ENCODE results near the gene LCE2A. TPM values are rescaled to one million over a fixed set of nuclear protein-coding genes. Genes with fewer than 3 reads are reported as not detected.
"Not testable (repeated sequence)": the region's sequence is repeated elsewhere in the genome, so short reads cannot be mapped to it uniquely, and the experiment has no call there.

LCE2A gene, protein sequence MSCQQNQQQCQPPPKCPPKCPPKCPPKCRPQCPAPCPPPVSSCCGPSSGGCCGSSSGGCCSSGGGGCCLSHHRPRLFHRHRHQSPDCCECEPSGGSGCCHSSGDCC
- not detected for polyA plus RNA-seq (ENCODE audit: insufficient read length)

DNA sequence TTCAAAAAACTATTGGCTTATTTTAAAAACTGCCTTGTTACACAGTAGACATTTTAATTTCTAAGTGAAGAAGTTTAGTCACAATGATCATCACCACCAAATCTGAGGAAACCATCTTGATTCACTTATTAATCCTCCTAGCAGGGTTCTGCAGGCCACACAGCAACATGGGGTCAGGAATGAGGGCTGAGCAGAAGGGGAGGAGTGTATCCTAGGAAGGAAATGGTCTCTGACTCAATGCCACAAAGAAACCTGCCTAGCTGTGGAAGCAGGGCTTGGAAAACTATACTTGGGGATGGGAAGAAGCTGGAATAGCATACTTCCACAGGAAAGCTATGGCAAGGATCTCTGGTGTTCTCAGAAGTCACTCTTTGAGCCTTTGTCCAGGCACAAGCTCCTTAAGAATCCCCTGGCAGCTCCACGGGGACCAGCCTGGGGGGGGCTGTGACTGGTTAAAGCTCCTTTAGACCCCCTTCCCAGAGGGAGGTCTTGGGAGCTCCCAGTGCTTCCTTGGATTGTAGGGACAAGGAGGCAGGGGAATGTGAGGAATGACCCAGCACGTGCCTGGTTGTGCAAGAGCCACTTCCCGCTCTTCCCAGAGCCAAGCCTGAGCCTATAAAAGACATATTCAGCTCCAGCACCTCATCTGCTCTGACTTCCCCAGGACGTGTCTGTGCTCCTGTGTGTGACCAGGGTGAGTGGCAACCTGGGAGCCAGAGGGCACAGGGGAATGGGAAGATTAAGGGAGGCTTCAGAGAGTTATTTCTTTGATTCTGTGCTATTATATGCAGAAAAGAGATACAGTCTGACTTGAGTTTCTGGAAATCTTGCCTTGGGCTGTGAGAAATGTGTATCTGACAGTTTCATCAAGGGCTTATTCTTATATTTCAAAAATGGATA, at the start of gene LCE2A:
TSS of gene LCE2A (plus strand) at position 645 of the 900 bp plus-strand sequence. CDS start 557 bp downstream, outside the sequence.
- DNase-seq, result no peak

GRCh38 chr1:152654110-152654509, 44.0 kb upstream of the LCE2A start:
- peak; percentile 36 for DNase-seq

DNA sequence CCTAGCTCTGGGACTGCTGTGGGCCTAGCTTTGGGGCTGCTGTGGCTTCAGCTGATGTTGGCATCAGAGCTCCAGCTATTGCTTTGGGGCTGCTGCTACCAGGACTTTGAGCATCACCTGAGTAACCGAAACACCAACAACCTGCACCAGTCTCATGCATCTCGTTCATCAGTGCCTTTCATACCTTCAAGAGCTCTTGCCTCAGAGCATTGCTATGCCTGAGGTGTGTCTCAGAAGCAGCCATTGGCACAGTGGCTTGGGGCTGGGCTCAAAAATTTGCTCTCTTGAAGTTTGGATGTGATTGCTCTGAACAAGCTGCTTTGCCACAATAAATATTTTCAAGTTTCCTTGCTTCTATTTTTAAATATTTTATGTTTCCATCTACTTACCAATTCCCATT, 41.7 kb upstream of the LCE2A start:
- DNase-seq, result no peak

DNA sequence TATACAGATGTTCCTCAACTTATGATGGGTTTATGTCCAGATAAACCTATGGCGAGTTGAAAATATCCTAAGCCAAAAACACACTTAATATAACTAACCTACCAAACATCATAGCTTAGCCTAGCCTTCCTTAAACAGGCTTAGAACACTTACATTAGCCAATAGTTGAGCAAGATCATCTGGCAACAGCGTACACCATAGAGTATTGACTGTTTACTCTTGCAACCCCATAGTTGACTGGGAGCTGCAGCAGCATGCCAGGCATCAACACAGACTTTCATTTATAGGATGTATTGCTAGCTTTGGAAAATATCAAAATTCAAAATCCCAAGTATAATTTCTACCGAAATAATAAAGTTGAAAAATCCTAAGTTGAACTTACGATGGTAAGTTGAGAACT, 40.5 kb upstream of the LCE2A start:
- no peak for DNase-seq

DNA sequence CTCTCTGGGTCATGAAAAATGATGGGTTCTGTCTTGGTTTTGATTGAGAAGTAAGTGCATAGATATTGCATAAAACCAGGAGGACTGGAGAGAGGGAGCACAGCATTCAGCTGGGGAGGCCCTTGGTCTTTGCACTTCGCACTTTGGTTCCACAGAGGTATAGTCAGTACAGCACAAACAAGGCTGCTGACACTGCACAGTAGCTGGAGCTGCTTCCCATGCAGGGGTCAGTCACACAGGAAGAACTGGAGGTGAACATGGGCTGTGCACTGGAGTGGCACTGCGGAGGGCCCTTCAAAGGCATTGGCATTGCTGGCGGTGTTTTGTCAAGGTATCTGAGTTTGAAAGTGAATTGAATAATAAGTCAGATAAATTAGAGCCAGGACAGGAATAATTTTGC, 39.5 kb upstream of the LCE2A start:
- no peak for DNase-seq

- no peak for DNase-seq
Observed at GRCh38 chr1:152663098-152663497, 35.0 kb upstream of the LCE2A start, which contains the start of gene LCE2D. Gene LCE2D, plus strand, starts transcription at chr1:152663380. Its CDS starts 726 bp downstream, at chr1:152664106.

DNA sequence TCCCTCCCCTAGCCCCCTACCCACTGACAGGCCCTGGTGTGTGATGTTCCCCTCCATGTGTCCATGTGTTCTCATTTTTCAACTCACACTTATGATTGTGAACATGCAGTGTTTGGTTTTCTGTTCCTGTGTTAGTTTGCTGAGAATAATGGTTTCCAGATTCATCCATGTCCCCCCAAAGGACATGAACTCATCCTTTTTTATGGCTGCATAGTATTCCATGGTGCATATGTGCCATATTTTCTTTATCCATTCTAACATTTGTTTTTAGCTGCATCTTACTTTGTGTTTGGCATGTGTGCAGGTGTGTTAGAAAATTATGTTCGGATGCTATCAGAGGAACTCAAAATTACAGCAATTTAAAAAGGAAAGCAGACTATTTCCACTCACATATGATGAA, 32.0 kb upstream of the LCE2A start:
- DNase-seq, result not testable (repeated sequence)

- no peak for DNase-seq
Observed at GRCh38 chr1:152667648-152668047, 30.5 kb upstream of the LCE2A start.

GRCh38 chr1:152673016-152673415, 25.1 kb upstream of the LCE2A start:
- DNase-seq, result no peak

DNA sequence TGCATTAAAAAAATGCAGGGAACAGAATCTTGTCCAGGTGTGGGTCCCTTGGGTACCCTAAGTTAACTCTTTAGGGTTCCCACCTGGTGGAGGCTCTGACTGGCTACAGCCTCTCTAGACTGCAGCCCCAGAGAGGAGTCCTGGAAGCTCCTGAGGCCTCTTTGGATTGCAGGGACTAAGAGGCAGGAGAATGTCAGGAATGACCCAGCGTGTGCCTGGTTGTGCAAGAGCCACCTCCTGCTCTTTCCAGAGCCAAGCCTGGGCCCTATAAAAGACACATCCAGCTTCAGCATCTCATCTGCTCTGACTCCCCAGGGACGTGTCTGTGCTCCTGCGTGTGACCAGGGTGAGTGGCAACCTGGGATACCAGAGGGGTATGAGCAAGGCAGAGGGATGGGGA, 23.2 kb upstream of the LCE2A start, which contains the start of gene LCE2C:
TSS of gene LCE2C (plus strand) at position 297 of the 400 bp plus-strand sequence. CDS start 737 bp downstream, outside the sequence.
- DNase-seq, result not testable (repeated sequence)

DNA sequence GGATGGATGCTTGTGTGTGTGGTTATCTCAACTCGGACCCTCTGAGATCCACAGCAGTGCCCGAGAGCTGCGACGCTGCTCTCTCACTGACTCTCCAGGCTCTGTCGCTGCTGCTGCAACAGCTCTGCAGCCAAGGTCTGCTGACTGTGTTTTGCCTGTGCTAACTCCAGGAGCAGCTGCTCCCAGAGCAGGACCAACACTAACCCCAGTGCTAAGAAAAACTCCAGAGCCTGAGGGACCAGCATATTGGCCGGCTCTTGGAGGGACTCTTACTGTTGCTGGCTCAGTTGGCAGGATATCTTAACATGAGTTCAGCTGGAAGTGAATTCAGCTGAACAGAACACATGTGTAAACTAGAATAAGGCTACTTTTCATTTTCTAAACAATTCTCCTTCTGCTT, 18.7 kb upstream of the LCE2A start:
- peak; percentile 12 for DNase-seq

- DNase-seq, result no peak
Observed at GRCh38 chr1:152681616-152682015, 16.5 kb upstream of the LCE2A start.

- DNase-seq, result no peak
Observed at GRCh38 chr1:152683846-152684245, 14.3 kb upstream of the LCE2A start.

- not testable (repeated sequence) for DNase-seq
Observed at GRCh38 chr1:152685823-152686222, 12.3 kb upstream of the LCE2A start, which contains the start of gene LCE2B. Gene LCE2B, plus strand, starts transcription at chr1:152686123. Its CDS starts 721 bp downstream, at chr1:152686844.

DNA sequence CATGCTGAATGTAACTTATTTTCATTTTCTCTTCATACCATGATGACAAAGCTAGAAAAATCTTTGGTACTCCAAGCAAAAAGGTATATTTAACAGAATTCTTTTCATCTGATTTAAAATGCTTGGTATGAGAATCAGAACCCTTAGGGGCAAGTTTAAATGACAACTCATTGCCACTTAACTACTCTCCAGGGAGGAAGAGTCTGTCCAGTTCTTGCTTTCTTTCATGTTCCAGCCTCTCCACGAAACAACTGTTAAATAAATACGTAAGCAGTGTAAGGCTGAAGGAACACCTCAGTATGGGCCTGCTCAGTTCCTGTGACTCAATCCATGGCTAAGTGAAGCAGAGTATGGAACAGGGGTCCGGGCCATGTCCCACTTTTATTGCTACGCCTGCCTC, 1.6 kb downstream of the LCE2A start:
- no peak for DNase-seq

DNA sequence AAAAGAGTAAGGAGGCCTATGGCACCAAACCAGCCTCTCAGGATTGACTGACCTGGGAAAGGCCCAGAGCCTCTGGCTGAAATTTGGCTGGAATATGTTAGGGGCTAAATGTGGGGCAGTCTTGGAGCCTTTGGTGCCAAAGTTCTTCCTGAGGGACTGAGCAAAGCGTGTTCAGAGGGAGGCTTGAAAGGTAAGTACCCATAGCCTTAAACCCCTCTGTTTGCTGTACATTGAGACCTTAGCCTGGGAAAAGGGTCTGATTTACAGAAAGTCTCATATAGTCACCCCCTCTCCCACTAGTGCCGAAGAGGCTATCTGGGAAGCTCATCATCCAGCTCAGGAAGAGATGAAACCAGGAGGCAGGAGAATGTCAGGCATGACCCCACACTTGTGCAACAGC, 9.7 kb downstream of the LCE2A start, which contains the start of gene LCE4A:
TSS of gene LCE4A (plus strand) at position 301 of the 400 bp plus-strand sequence. CDS start 916 bp downstream, outside the sequence.
- no peak for DNase-seq

DNA sequence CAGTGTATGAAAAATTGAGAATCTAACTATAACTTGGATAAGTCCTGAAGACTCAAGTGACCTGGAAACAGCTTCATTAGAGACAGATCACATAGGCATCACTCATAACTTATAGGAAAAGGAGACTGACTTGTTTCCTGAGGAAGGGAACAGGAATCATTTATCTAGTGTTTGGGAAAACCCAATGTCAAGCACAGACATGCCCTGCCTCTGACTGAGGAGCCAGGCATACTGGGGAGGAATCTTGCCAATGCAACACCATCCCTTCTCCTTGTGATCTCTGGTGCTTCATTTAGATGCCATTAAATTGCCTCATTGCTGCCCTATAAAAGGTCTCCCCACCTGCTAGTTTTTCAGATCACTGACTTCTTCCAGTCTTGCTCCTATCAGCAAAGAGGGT, 20.1 kb downstream of the LCE2A start:
- DNase-seq, result no peak

DNA sequence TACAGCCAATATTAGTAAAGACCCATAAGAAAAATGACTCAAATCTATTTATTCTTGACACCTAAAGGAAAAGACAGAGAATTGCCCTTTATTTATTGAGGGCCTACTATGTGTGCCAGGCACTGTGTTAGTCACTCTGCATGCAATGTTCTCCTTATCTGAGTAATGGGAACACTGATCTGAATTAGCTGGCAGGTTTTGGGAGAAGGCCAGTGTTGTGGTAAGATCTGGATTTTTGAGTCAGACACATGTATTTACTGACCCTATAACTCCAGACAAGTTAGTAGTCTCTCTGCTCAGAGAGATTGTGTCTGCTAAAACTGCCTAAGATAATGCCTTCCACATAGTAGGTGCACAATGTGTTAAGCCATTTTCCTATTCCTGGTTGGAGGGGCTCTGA, 27.1 kb downstream of the LCE2A start:
- no peak for DNase-seq

GRCh38 chr1:152728986-152729385, 30.8 kb downstream of the LCE2A start:
- DNase-seq, result no peak

DNA sequence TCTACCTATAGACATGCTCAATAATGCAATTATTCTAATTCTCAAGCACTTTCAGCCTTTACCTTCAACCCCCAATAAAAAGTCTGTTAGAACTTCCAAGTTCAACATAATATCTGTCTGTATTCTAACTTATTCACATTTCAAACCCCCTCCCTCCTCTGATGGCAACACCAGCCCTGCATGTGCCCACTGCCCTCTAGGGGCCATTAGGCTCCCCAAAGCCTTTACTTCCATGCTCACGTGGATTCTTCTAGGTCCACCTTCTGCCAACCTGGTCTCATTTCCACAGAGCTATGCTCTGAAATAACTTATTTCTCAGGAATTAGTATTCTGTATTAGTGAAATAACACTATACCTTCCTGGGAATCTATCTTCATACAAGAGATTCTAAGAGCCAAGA, 37.5 kb downstream of the LCE2A start:
- no peak for DNase-seq

DNA sequence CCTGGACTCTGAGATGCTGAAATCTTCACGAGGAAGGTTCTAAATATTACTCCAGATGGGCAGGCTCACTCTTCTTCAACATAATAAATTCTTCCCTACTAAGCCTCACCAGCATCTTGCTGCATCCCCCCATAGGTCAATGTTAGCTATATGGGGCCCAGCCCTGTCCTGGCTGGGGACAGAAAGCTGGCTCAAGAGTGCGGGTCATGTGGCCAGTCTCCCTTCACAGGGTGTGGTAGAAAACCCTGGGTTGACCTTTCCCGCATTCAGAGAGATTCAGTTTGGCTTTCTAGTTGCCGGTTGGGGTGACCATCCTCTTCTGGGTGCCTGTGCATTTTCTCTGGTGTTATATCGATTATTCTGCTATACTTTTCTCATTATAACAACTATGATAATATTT, 39.9 kb downstream of the LCE2A start:
- DNase-seq, result no peak

- DNase-seq, result no peak
Observed at GRCh38 chr1:152739841-152740240, 41.7 kb downstream of the LCE2A start.

- DNase-seq, result no peak
Observed at GRCh38 chr1:152741656-152742055, 43.5 kb downstream of the LCE2A start.

Measured in hindlimb muscle (tissue), 1 donor.